ENCODE data around the gene DOK3. TPM values are rescaled to one million over a fixed set of nuclear protein-coding genes. Genes with fewer than 3 reads are reported as not detected.

Gene DOK3
- total and polyA plus RNA-seq, 2 donors (not counting 3 experiments of a cell fraction or from before 2014, with no cell fraction given) = 4.8 to 5.3 TPM

GRCh38 chr5:177459819-177460628 is 49.6 kb downstream of the DOK3 start:
- H3K36me3 ChIP-seq (ENCODE audit: control insufficient read depth in 2 of 2, extremely low read depth in 1 of 2, insufficient read depth in 2 of 2, low read length in 2 of 2) = peaks cover 7 to 35% of the 10 kb centered on the region in 2 experiments
- dilution Hi-C loops (cut with MboI; ENCODE audit: extremely low pct_ligation_motif_present, low sequenced_read_pairs) = no loop called here
- no peaks in the 10 kb centered on the region for H3K27me3 ChIP-seq (ENCODE audit: control insufficient read depth in 2 of 2, insufficient read depth in 2 of 2, low read length in 2 of 2)
- no peak overlapping the region for H3K4me3 ChIP-seq (replicated peaks in 1 of 3; ENCODE audit: insufficient read depth in 1 of 3, low read depth in 1 of 3, low read length in 3 of 3)
- DNase-seq (ENCODE audit: low read depth, low spot score) (no peak), FAIRE-seq (no peak)
- peaks cover 26% of the 10 kb centered on the region for H3K4me1 ChIP-seq (ENCODE audit: control insufficient read depth, extremely low read depth, insufficient read depth, low read length)
- H3K79me2 ChIP-seq (ENCODE audit: control insufficient read depth, insufficient read depth, low read length) = peaks cover 3% of the 10 kb centered on the region
- ChIA-PET CTCF (interaction anchor here (6.6 kb wide), 1 partner anchor 11 kb away, joined by 57 read pairs; the partner anchor contains the start of gene DBN1), POLR2A (no interaction called here)
- no peaks in the 10 kb centered on the region for H3K9me3 ChIP-seq (replicated peaks; ENCODE audit: control insufficient read depth, insufficient read depth, low read length)
- no peaks in the 10 kb centered on the region for H4K20me1 ChIP-seq (replicated peaks; ENCODE audit: control insufficient read depth, extremely low read depth, insufficient read depth, low read length)
- TF ChIP-seq MAX (IDR thresholded peaks at IDR 0.05; ENCODE audit: insufficient read depth, insufficient read length) (no peak), GATA2 (IDR thresholded peaks at IDR 0.05; ENCODE audit: insufficient read depth, insufficient read length, low read depth, low read length) (no peak), FOS (IDR thresholded peaks at IDR 0.05; ENCODE audit: borderline replicate concordance, insufficient read depth, low read length) (no peak), CTCF (IDR thresholded peaks at IDR 0.05; ENCODE audit: extremely low read depth in 1 of 2, insufficient read depth in 1 of 2, low read depth in 1 of 2, low read length in 2 of 2) (no peak), POLR2AphosphoS5 (IDR thresholded peaks at IDR 0.05; ENCODE audit: insufficient read depth, low read depth, low read length) (peak; percentile 16), POLR2A (IDR thresholded peaks at IDR 0.05; ENCODE audit: low read depth, low read length) (peak; percentile 12), EZH2 (IDR thresholded peaks at IDR 0.05; ENCODE audit: borderline replicate concordance, low read depth, low read length, severe bottlenecking) (no peak), JUN (IDR thresholded peaks at IDR 0.05; ENCODE audit: borderline replicate concordance, insufficient read depth, insufficient read length, low read depth) (no peak), MYC (IDR thresholded peaks at IDR 0.05; ENCODE audit: low read depth, low read length) (no peak)
- BruUV-seq (replicated peaks) = no TSS peak
- no peaks in the 10 kb centered on the region for H3K9me1 ChIP-seq (replicated peaks; ENCODE audit: control insufficient read depth, extremely low read depth, insufficient read depth, low read length)
- no peak overlapping the region for H3K9ac ChIP-seq (replicated peaks; ENCODE audit: extremely low read depth, insufficient read depth, low read length)
- no peak overlapping the region for H3K27ac ChIP-seq (ENCODE audit: insufficient read depth, low read depth, low read length)
- no peak overlapping the region for H3K4me2 ChIP-seq (ENCODE audit: insufficient read depth, low read length)
- intact Hi-C loops (cut with micrococcal nuclease) = no loop called here
- H2AFZ ChIP-seq (ENCODE audit: low read depth, low read length) = no peak overlapping the region
